Smooth muscle cell (in vitro differentiated cells): ENCODE data around the gene KIF26B. TPM values are rescaled to one million over a fixed set of nuclear protein-coding genes. Genes with fewer than 3 reads are reported as not detected.
A peak's percentile ranks its signal among the peaks of the same experiment; 100 is the strongest.

Source experiments
- DNase-seq: peaks from one replicate; lab custom pipeline; 2025; ENCODE audit not compliant: unreplicated experiment; lab: John Stamatoyannopoulos, UW
- H2AFZ ChIP-seq: fragments of 200-600 bp; sonication (generic); 2 replicates; pipeline ENCODE4 v1.6.0; 2016; ENCODE audit warnings: antibody characterized with exemption, low read depth, mild to moderate bottlenecking
- H3F3A ChIP-seq: fragments of 200-600 bp; sonication (generic); 2 replicates; pipeline ENCODE4 v1.6.0; 2017; ENCODE audit warnings: antibody characterized with exemption, low read depth
- H3K27ac ChIP-seq: fragments of 200-600 bp; sonication (generic); 2 replicates; pipeline ENCODE4 v1.5.1; 2016; ENCODE audit warnings: low read depth, mild to moderate bottlenecking
- H3K27me3 ChIP-seq: fragments of 200-600 bp; sonication (generic); 2 replicates; pipeline ENCODE4 v1.6.1; 2016; ENCODE audit warnings: low read depth, mild to moderate bottlenecking
- H3K36me3 ChIP-seq: fragments of 200-600 bp; sonication (generic); 2 replicates; pipeline ENCODE4 v1.5.1; 2016; ENCODE audit warnings: low read depth
- H3K4me1 ChIP-seq: fragments of 200-600 bp; sonication (generic); 2 replicates; pipeline ENCODE4 v1.5.1; 2016; ENCODE audit warnings: low read depth
- H3K4me2 ChIP-seq: fragments of 200-600 bp; sonication (generic); 2 replicates; pipeline ENCODE4 v1.6.0; 2016; ENCODE audit warnings: mild to moderate bottlenecking
- H3K4me3 ChIP-seq: fragments of 200-600 bp; sonication (generic); 2 replicates; pipeline ENCODE4 v1.5.1; 2016; ENCODE audit warnings: mild to moderate bottlenecking
- H3K79me2 ChIP-seq: fragments of 200-600 bp; sonication (generic); 2 replicates; pipeline ENCODE4 v1.6.0; 2016; ENCODE audit warnings: low read depth, mild to moderate bottlenecking
- H3K9ac ChIP-seq: fragments of 200-600 bp; sonication (generic); 2 replicates; pipeline ENCODE4 v1.6.0; 2016; ENCODE audit warnings: low read depth
- H3K9me3 ChIP-seq: fragments of 200-600 bp; sonication (generic); replicated peaks from 2 replicates; pipeline ENCODE4 v1.5.1; 2016; ENCODE audit warnings: low read depth
- H4K20me1 ChIP-seq: fragments of 200-600 bp; sonication (generic); 2 replicates; pipeline ENCODE4 v1.6.0; 2016; ENCODE audit warnings: low read depth
- CTCF ChIP-seq: fragments of 200-600 bp; sonication (generic); IDR thresholded peaks from 2 replicates; pipeline ENCODE4 v1.5.1; 2017; ENCODE audit warnings: borderline replicate concordance, mild to moderate bottlenecking, antibody characterized with exemption; ENCODE audit not compliant: insufficient read depth, poor library complexity, severe bottlenecking
- WGBS: methylation state at CpG from one replicate; pipeline ENCODE4 v1.1.7; 2016; ENCODE audit warnings: low lambda C conversion rate; 5-methylcytosine and 5-hydroxymethylcytosine counted together
- polyA plus RNA-seq: library from polyadenylated mRNA; unstranded; fragments of >200 nt; fragmentation: Nextera tagmentation; extraction: Ambion mirVana; gene quantifications from 2 replicates; pipeline ENCODE4 v1.2.1, GENCODE V29; 2016
- total RNA-seq: library from RNA; depleted of rRNA; stranded (reverse); fragments of >200 nt; gene quantifications from 2 replicates; pipeline ENCODE4 v1.2.3, GENCODE V29; 2014

KIF26B gene
- total and polyA plus RNA-seq, 2 experiments from 2014 or later, result 24.9 to 43.3 TPM

GRCh38 chr1:245205396-245205795 is 50.6 kb downstream of the KIF26B start:
- H3K27ac ChIP-seq, result peak overlapping the region; percentile 9
- no peak overlapping the region for H3K9ac ChIP-seq
- TF ChIP-seq CTCF, result no peak
- H3K27me3 ChIP-seq, result no peaks in the 10 kb centered on the region
- peaks cover 78% of the 10 kb centered on the region for H3K79me2 ChIP-seq
- 67% methylated on average over 3 of the region's 3 CpGs for WGBS
- H4K20me1 ChIP-seq, result peaks cover 98% of the 10 kb centered on the region
- no peaks in the 10 kb centered on the region for H3K9me3 ChIP-seq
- no peak overlapping the region for H2AFZ ChIP-seq
- no peak for DNase-seq
- no peaks in the 10 kb centered on the region for H3K36me3 ChIP-seq
- H3K4me2 ChIP-seq, result peak overlapping the region; percentile 19
- H3F3A ChIP-seq, result peaks cover 10% of the 10 kb centered on the region
- peaks cover 17% of the 10 kb centered on the region for H3K4me1 ChIP-seq
- H3K4me3 ChIP-seq, result no peak overlapping the region

- 30% methylated on average over 1 of the region's 1 CpG for WGBS
- H3K36me3 ChIP-seq, result no peaks in the 10 kb centered on the region
- TF ChIP-seq CTCF, result no peak
- peaks cover 14% of the 10 kb centered on the region for H3K4me1 ChIP-seq
- H3K4me2 ChIP-seq, result peak overlapping the region; percentile 19
- peaks cover 98% of the 10 kb centered on the region for H4K20me1 ChIP-seq
- peaks cover 6% of the 10 kb centered on the region for H3F3A ChIP-seq
- no peak overlapping the region for H3K4me3 ChIP-seq
- no peak overlapping the region for H3K9ac ChIP-seq
- no peak for DNase-seq
- no peaks in the 10 kb centered on the region for H3K9me3 ChIP-seq
- no peak overlapping the region for H3K27ac ChIP-seq
- H3K79me2 ChIP-seq, result peaks cover 78% of the 10 kb centered on the region
- H3K27me3 ChIP-seq, result no peaks in the 10 kb centered on the region
- no peak overlapping the region for H2AFZ ChIP-seq
These were observed 51.1 kb downstream of the KIF26B start for GRCh38 chr1:245205864-245206263.

GRCh38 chr1:245207056-245207638 is 52.4 kb downstream of the KIF26B start:
- H3F3A ChIP-seq, result peaks cover 3% of the 10 kb centered on the region
- H3K27me3 ChIP-seq, result no peaks in the 10 kb centered on the region
- peaks cover 4% of the 10 kb centered on the region for H3K4me1 ChIP-seq
- no peaks in the 10 kb centered on the region for H3K9me3 ChIP-seq
- no peak overlapping the region for H3K9ac ChIP-seq
- peaks cover 98% of the 10 kb centered on the region for H4K20me1 ChIP-seq
- H3K79me2 ChIP-seq, result peaks cover 82% of the 10 kb centered on the region
- TF ChIP-seq CTCF, result no peak
- no peak overlapping the region for H3K4me3 ChIP-seq
- H3K4me2 ChIP-seq, result no peak overlapping the region
- H2AFZ ChIP-seq, result no peak overlapping the region
- no peaks in the 10 kb centered on the region for H3K36me3 ChIP-seq
- no peak overlapping the region for H3K27ac ChIP-seq
- no peak for DNase-seq
- WGBS, result 75% methylated on average over 11 of the region's 11 CpGs

GRCh38 chr1:245207801-245208200 is 53.0 kb downstream of the KIF26B start:
- WGBS, result 96% methylated on average over 6 of the region's 6 CpGs
- Histone ChIP-seq H3K36me3 (no peaks in the 10 kb centered on the region), H3K79me2 (peaks cover 88% of the 10 kb centered on the region), H2AFZ (no peak overlapping the region), H3K4me1 (peaks cover 4% of the 10 kb centered on the region), H3K9ac (no peak overlapping the region), H4K20me1 (peaks cover 100% of the 10 kb centered on the region), H3K27ac (no peak overlapping the region), H3K4me2 (no peak overlapping the region), H3F3A (peaks cover 3% of the 10 kb centered on the region), H3K27me3 (no peaks in the 10 kb centered on the region), H3K9me3 (no peaks in the 10 kb centered on the region), H3K4me3 (no peak overlapping the region)
- no peak for DNase-seq
- no peak for TF ChIP-seq CTCF
